NCI-H1694 (cell line): Measurements from ENCODE around the gene PSMD5.
A peak's percentile ranks its signal among the peaks of the same experiment; 100 is the strongest.

Experiments used
- DNase-seq: peaks from one replicate; lab custom pipeline; 2025; lab: John Stamatoyannopoulos, UW

PSMD5 gene

DNA sequence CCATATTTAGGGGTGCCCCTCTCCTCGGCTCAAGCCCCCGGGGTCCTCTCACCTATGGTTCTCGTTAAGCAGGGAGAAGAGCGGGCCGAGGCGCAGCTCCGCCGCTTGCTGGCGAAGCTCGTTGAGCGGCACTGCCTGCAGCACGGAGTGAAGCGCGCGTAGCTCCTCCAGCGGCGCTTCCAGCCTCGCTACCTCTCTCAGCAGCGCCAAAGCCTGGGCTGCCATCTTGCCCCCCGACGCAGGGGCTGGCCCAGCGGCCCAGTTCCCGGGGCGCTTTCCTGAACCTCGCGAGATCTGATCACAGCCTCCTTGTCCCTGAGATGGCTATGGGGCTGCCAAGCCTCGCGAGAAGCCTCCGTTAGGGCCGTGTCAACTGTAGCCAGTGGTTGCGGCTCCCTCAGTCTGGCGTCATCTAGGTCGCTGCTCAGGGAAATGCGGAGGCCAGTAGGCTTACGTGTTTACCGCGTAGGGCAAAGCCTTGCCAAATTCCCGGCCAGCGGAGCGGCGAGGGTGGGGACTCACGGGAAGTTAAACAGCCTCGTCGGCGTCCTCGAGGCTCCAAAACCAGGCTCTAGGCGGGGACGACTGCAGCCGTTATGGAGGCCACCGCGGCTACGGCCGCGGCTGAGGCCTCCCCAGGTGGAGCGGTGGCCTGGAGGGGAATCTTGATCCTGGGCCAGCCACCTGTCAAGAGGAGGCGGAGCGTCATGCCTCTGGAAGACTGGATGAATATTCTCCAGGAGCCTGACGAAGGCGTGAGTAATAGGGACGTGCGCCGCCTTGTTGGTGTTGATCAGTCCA lies at the start of gene PSMD5:
PSMD5 (minus strand) TSS at position 238 of the 801 bp plus-strand sequence; CDS start at position 225, 13 bp downstream.
- DNase-seq: peak; percentile 96

DNA sequence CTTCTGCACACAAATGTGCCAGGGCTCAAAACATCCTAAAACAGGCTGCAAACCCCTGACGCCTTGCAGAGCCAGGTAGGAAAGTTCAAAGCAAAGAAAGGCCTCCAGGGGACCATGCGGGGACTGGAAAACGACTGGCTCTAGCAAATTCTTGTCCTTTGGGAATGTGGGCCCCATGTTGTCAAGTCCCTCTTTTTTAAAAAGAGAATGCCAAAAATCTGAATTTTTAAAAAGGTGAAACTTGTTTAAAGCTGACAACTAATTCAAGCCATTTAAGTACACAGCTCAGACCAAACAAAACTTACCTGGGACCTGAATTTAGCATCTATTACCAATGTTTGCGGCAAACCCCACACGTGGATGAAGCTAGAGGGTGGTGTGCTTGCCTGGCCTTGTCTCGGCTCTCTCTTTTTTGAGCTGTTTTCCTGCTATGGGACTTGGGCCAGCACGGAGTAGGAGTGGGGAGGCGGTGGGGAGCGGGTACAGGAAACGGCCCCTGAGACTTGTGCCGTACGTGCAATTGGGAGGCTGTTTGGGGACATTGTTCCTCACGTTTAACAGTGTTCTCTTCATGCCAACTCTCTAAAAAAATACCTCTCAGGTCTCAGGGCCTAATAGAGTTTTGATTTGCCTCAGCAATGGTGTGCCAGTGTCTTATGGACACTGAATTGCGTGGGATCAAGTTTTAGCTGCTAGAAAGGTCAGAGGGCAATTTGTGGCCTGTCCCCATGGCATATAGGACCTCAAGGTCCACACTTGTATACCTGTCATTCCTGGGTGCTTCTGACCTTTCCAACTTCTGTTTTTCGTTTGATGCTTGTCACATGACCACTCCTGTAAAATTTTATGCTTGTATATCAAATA lies 49.4 kb upstream of the PSMD5 start:
- no peak for DNase-seq

DNA sequence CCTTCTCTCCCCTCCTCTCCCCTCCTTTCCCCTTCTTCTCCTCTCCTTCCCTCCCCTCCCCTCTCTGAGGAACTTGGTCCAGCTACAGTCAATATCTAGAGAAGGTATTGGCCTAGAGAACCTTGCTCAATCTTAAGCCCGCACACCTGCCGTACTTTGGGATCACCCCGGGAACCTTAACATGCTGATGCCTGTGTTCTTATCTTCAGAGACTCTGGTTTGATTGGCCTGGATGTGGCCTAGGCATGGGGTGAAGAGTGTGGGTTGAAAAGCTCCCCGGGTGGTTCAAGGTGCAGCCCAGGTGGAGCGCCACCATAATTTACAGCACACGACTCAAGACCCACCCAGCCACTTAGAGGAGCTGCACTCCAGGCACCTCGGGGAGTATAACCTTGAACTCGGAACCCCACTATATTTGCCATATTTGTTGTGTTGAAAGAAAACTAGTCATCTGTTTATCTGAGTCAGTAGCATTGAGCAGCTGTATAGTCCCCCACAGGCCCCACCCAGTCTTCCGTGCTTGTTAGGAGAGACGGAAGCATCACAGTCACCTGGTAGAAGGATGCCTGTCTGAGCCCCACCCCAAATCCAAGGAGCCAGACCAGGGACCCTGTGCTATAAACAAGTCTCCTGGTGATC lies 48.6 kb upstream of the PSMD5 start:
- no peak for DNase-seq

DNA sequence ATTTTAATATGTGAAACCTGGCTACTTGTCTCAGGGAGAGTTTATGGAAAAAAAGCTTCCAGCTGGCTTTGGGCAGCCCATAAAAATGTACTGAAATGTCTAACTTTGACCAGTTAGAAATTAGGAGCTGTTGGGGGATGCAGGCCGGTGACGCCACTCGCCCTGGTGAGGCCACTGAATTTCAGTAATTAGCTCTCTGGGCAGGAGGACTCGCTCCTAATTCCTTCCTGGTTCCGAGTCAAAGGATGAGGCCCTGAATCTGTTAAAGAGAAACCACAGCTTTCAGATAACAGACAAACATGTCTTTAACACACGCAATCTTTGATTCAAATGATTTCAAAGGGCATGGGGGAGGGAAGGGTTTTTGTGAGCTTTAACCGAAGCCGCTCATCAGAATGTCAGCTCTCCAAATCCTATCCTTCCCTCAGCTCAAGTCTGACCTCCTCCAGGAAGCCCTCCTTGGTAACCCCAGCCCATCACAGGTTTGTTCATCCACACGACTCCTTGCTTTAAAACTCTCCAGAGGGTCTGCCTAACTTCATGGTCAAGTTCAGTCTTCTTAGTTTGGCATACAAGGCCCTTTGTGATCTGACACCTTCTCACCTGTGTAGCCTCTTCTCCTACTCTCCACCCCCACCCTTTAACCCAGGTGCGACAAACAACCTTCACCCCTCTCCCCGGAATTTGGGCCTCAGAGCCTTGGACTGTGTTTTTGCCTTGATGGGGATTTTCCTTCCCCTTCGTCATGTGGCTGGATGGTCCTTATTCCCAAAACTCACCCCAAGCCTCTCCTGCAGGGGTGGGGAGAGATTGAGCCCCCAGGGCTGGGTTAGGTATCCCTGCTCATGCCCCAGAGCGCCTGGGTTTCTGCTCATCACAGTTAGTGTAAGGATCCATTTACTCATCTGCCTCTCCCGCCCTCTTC lies 47.9 kb upstream of the PSMD5 start:
- no peak for DNase-seq

DNA sequence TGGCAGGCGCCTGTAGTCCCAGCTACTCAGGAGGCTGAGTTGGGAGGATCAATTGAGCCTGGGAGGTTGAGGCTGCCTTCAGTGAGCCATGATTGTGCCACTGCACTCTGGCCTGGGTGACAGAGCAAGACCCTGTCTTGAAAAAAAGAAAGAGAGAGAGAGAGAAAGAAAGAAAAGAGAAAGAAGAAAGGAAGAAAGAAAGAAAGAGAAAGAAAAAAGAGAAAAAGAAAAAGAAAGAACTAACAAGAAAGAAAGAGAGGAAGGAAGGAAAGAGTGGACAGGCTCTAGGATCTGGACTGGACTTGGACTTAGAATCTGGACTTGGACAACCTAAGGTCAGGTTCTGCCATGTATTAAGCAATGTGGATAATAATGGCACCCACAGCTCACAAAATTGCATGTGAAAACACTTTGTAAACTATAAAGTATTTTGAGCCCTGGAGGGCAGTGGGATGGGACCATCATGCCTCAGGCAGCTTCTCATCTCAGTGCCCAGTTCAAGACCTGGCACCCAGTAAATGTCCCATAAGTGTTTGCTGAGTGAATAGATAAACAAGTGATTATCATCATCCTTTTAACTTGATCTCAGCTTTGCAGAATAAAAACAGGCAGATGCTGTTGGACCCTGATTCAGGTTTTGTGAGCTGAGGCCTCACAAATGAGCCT lies 47.0 kb upstream of the PSMD5 start:
- no peak for DNase-seq

DNA sequence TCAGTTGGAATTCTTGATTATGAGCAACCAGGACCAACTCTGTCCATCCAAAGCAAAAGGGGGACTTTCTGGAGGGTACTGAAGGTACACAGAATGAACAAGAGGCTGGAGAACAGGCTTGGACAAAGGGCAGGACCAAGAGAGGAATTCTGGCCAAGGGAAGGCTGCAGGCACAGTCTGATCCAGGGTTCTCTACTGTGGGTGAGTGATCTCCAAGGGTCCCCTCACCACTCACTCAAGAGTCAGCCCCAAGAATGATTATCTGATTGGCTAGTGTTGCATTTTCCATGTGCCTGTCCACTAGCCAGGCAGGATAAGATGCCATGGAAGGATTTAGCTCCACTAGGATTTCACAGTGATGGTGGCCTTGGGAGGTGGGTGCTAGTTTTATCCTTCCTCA lies 45.9 kb upstream of the PSMD5 start:
- no peak for DNase-seq

DNA sequence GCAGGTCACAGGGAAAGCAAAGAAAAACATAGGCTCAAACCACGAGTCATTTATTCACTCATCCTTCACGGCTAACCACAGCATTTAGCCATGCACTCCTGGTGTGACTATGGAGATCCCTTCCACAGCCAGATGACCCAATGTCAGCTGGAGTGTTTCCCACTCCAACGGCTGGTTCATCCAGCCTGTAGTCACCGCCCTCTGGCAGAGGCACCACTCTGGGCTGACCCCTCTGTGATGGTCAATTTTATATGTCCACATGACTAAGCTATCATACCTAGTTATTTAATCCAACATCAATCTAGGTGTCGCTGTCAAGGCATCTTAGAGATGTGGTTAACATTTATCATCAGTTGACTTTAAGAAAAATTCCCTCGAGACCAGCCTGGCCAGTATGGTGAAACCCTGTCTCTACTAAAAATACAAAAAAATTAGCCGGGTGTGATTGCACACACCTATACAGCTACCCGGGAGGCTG lies 43.8 kb upstream of the PSMD5 start:
- DNase-seq: no peak

DNA sequence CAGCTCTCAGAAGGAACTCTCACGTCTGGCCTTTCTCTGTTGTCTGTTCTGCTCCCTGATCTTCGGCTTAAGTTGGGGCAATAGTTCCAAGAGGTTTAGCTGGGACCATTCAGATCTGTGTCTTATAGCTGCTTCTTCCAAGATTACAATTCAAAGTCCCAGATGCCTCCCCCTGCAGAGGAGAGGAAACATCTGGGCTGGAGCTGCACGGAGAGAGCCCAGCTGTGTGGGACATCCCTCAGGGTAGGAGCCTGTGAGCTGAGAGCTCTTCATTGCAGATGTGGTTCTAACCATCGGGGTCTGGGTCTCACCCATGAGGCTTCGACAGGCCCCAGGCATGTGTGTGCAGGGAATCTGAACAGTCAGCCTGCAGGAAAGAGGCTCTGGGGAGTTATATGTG lies 43.2 kb upstream of the PSMD5 start:
- no peak for DNase-seq

DNA sequence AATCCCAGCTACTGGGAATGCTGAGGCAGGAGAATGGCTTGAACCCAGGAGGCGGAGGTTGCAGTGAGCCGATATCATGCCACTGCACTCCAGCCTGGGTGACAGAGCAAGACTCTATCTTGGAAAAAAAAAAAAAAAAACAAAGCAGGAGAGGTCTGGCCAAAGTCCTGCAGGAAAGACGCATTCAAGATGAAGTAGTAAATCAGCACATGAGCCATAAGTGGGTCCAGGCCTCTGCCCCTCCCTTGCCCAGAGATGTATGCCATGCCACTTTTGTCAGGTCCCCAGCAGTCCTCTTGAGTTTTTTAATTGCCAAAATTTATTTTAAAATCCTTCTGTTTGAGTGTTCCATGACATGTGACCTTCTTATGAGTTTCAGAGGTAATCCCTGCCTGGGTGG lies 42.7 kb upstream of the PSMD5 start:
- no peak for DNase-seq

DNA sequence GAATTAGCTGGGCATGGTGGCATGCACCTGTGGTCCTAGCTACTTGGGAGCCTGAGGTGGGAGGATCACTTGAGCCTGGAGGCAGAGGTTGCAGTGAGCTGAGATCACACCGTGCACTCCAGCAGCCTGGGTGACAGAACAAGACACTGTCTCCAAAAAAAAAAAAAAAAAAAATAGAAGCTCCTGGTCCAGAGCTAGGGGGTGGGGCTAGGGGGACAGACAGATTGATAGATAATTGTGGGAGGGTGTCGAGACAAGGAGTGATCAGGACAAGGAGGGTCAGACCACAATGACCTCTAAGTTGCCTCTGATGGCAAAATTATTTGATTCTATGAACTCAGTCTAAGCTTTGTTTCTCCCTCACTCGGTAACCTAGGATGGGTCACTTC lies 40.9 kb upstream of the PSMD5 start:
- DNase-seq: no peak

DNA sequence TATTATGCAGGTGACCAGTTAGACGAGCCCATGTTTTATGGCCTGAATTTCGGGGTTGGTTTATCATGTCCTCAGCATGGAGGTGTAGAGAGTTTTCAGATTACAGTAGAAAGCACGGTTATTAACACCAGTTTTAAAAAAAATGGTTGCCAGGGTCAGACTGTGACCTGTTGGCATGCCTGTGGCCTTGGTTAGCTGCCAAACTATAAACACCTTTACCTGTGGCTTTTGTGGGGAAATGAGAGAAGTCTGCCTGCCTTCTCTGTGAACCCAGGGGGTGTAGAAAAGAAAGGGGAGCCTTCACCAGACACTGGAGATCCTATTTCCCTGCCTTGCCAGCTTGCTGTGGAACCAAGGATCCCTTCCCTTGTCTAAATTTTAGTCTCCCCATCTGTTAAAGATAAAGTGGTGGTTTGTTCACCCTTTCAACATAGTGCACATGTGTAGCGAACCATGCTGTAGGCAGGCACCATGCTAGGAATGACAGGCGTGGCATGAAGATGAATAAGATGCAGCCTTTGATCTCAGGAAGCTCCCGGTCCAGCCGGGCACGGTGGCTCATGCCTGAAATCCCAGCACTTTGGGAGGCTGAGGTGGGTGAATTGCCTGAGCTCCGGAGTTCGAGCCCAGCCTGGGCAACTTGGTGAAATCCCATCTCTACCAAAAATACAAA lies 40.3 kb upstream of the PSMD5 start:
- no peak for DNase-seq

DNA sequence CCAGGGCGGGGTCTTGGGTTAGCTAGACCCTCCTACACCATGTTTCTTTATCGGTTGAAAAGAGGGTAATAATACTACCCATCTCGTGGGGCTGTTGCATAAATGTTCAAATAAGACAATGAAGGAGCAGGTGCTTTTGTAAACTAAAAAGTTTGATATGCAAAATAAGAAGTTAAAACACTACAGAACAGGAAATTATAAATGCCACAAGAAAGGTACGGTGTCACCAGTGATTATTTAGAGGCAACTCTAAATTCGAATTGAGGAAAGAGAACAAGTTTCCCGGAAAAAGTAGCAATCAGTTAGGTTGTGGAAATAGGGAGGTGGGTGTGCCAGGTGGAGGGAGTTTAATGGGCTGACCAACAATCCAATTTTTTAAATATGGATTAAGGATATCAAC lies 36.7 kb upstream of the PSMD5 start:
- no peak for DNase-seq

DNA sequence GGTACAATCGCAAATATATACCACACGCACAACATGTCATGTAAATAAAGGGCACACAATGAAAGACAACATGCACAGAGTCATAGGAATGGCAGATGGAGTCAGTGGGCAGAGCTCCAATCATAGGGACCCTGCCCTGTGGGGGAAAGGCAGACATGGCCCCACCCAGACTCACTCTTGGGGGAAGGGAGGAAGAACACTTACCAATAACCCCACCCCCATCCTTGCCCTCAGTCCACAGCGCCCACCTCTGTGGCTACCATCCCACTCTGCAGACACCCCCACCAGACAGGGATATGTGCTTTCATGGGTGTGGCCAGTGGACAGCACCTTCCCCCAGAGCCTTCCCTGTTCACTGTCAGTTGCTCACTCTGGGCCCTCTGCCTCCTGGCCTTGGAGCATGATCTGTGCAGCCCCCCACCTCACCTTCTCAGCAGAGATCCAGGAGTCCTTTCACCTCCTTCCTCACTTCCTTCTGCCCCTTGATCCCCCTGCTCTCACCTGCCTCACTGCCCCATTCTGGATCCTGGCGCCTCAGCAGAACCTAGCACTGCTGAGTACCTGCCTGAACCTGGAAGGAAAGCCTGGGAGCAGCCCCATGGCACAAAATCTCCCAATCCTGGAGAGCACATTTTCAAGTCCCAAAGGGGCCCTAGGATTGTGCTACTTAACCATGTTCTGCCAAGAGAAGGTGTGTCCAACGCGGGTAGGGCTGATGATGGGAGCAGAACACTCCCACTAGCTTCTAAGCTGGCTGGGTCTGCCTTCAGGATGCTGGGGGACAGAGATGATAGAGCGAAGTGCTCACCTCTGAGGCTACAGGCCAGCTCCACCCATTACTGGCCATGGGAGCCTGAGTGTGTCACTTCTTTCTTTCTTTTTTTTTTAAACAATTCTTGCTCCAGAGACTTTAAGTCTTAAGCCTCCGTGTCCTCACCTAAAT lies 35.7 kb upstream of the PSMD5 start:
- DNase-seq: peak; percentile 82

DNA sequence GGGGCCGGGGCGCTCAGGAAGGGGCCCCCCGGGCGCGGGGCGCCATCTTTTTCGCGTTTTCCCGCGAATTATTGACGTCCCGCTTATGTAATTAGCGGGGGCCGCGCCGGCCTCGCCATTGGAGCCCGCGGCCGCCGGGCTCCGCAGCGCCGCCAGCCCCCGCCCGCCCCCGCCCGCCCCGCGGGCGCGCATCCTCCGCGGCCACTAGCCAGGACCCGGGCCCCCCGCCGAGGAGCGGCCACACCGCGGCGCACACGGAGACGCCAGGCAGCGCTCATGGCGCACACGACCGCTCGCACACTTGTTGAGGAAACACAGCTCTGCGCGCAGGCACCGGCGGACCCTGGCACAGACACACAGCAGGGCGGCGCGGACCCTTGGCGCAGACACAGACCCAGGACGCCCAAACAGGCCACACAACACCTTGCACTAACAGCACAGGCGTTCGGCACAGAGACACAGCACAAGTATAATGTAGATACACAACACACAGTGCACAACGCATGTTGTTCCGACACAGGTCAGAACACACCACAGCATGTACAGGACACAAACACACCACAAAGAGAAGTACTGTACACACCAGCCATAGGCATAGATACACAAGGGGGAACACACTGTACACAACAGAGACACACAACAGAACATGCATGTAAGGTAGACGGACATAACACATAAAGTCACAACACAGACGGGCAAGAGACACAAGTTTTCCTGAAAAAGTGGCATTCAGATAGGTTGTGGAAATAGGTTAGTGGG lies 34.7 kb upstream of the PSMD5 start:
- DNase-seq: peak; percentile 13

DNA sequence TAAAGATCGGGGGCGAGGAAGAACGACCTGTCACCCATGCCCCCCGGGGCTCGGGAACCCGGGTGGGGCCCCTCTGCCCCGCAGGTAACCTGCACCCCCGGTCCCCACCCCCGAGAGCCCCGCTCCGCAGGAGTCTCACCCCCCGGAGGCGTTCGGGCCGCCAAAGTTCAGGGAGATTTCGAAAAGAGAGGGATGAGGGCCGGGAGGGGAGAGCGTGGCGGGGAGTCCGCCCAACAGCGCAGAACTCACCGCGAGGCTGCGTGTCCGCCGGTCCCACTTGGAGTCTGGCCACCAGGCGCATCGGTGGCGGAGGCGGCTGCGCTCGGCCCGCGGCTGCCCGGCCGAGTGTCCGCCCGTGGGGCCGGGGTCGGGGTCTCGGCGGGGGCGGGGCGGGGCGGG lies 34.1 kb upstream of the PSMD5 start, which contains the start of gene PHF19:
PHF19 (minus strand) TSS at position 347 of the 399 bp plus-strand sequence. CDS start 2,447 bp downstream, outside the sequence.
- no peak for DNase-seq

DNA sequence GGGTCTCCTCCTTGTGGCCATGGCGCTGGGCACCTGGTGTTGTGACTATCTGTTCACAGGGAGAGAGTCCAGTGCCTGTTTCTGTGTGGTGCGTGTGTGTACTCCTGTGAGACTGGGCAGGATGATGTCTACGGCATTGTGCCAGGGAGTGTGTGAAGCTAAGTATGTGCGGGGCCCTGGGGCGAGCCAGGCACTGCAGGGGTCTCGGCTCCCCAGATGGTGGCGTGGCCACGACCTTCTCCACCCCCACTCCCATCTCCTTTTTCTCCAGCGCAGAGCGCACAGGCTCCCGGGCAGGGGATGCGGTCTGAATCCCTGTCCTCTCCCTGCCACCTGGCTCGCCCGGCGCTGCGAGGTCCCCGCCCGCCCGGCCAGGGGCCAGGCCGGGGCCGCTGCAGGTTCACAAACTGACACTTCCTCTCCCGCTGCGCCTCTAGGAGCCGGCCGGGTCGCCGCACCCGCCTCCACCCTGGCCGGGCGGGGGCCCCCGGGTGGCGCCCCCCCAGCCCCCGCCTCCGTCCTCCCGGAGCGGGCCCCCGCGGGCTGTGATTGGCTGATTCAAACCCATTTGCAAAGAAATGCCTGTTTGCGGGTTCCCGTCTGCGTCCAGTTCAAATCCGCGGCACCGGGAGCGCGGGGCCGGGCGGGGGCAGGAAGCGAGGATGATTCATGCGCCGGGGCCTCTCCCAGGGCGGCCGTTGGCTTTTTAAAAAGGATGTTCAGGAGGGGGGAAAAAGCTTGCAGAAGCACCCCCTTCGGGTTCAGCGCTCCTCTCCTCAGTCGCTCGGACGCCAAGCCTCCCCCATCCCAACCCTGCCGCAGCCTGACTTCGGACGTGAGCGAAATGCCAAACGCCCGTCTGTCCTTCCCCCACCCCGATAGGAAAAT lies 33.5 kb upstream of the PSMD5 start:
- no peak for DNase-seq

DNA sequence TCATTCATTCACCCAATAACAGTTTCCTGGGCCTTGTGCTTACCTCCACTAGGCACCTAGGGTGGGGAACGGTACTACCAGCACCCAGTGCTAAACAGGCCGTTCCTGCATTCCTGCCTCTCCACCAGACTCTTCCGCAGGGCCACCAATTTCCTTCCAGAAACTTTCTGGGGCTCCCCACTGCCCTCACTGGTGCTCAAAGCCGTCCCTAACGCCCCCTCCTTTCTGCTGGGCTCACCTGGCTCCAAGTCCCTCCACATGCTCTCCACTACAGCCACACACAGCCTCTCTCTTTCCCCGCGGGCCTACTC lies 32.9 kb upstream of the PSMD5 start:
- no peak for DNase-seq

DNA sequence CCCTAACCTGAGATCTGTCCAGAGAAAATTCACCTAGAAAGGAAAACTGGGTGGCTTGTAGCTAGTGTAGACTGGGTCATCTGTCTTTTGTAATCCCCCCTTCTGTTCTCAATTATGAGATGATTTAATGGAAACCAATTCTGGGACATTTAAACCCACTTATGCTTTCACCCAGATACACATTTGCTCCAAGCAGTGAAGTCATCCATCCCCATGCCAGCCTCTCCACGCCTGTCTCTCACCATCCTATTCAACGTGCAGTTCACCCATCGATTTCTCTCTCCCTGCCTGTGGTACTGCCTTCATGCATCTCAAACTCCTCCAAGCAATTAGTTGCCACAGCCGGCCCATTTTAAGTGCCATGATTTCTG lies 32.5 kb upstream of the PSMD5 start:
- no peak for DNase-seq
